Liver (tissue), 3 donors: ENCODE results near the gene NFYC.

Source experiments
- RAD21 ChIP-seq, 2 donors: IDR thresholded peaks; 2 replicates each; pipeline ENCODE4 v1.6.1; 2016; ENCODE audit warnings: antibody characterized with exemption in 2 of 2, mild to moderate bottlenecking in 2 of 2
- TAF1 ChIP-seq: conservative IDR thresholded peaks from 2 replicates; pipeline ENCODE4 v1.6.1; 2016; ENCODE audit warnings: antibody characterized with exemption, mild to moderate bottlenecking
- TF ChIP-seq, protein P1 (sequence below): IDR thresholded peaks from 2 replicates; pipeline ENCODE4 v1.6.1; 2016; ENCODE audit warnings: antibody characterized with exemption
- TF ChIP-seq, protein P2 (sequence below): fragments of 150-350 bp; IDR thresholded peaks from 2 replicates; pipeline ENCODE4 v1.5.1; 2017; ENCODE audit warnings: improper control_type of control experiment, low read depth, low read length; ENCODE audit not compliant: missing input control
- donor health status: healthy.
- donor health status: healthy.

DNA sequence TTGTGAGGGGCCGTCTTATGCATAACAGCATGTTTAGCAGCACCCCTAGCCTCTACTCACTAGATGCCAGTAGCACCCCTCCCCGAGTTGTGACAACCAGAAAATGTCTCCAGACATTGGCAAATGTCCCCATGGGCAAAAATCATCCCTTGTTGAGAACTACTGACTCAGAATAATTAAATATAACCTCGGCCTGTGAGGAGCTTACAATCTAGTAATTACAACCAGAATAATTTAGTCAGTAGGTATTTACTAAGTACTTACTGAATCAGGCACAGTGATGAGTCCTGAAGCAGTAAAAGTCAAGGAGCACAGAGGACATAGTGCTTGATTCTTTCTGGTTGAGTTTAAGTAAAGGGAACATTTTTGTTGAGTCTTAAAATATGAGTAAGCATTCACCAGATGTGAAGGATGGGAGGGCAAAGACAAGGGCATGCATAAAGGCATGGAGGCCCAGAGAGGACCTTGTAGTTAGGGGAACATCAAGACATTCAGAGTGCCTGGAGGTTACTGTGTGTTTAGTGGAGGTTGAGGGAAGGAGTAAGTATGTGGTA lies 48.0 kb downstream of the NFYC start:
- TF ChIP-seq TAF1 (no peak), RAD21 (IDR thresholded peaks at IDR 0.05) (no peak)
- TF ChIP-seq, protein P1, sequence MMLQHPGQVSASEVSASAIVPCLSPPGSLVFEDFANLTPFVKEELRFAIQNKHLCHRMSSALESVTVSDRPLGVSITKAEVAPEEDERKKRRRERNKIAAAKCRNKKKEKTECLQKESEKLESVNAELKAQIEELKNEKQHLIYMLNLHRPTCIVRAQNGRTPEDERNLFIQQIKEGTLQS = no peak
- TF ChIP-seq, protein P2, sequence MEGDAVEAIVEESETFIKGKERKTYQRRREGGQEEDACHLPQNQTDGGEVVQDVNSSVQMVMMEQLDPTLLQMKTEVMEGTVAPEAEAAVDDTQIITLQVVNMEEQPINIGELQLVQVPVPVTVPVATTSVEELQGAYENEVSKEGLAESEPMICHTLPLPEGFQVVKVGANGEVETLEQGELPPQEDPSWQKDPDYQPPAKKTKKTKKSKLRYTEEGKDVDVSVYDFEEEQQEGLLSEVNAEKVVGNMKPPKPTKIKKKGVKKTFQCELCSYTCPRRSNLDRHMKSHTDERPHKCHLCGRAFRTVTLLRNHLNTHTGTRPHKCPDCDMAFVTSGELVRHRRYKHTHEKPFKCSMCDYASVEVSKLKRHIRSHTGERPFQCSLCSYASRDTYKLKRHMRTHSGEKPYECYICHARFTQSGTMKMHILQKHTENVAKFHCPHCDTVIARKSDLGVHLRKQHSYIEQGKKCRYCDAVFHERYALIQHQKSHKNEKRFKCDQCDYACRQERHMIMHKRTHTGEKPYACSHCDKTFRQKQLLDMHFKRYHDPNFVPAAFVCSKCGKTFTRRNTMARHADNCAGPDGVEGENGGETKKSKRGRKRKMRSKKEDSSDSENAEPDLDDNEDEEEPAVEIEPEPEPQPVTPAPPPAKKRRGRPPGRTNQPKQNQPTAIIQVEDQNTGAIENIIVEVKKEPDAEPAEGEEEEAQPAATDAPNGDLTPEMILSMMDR = no peak
